Renal cortex interstitium (tissue), 15 donors: ENCODE measurements around the gene CDH20. TPM values are rescaled to one million over a fixed set of nuclear protein-coding genes. Genes with fewer than 3 reads are reported as not detected.

Experiments used
- DNase-seq, 11 donors: peaks; one replicate each; pipeline ENCODE4 v3.0.0-alpha.2; 2013; ENCODE audit warnings: low read depth in 9 of 11, low spot score in 4 of 11; ENCODE audit errors: extremely low read depth in 1 of 11
- long read RNA-seq, 16 experiments: transcript quantifications; one replicate each; lab custom pipeline, GENCODE V29; 2026
- polyA plus RNA-seq, 3 donors: library from polyadenylated mRNA; unstranded; fragments of 120-200 nt; gene quantifications; one replicate each; pipeline ENCODE4 v1.2.1, GENCODE V29; 2013; ENCODE audit not compliant: insufficient read length in 3 of 3

CDH20 gene
- 1 to 10 TPM; 3.6 to 4.5 (median 3.7) TPM for polyA plus RNA-seq
- long read RNA-seq, donor 1 = 0 reads
- long read RNA-seq, donor 2 = 0 reads
- long read RNA-seq, donor 3 = 0 reads
- long read RNA-seq, donor 4 = 0 reads
- long read RNA-seq, donor 5 = 0 reads
- long read RNA-seq, donor 6, partial matches to known transcripts = 0 of 1 reads
- long read RNA-seq, donor 6, other reads (novel, unspliced or antisense) = 0 of 1 reads
- long read RNA-seq, donor 7 = 0 reads
- long read RNA-seq, donor 8 = 0 reads
- long read RNA-seq, donor 9 = 0 reads
- long read RNA-seq, donor 10 = 0 reads
- long read RNA-seq, donor 11 = 0 reads
- long read RNA-seq, donor 12 = 0 reads
- long read RNA-seq, donor 13 = 0 reads
- long read RNA-seq, donor 14, partial matches to known transcripts = 0 of 1 reads
- long read RNA-seq, donor 14, other reads (novel, unspliced or antisense) = 0 of 1 reads
- long read RNA-seq, donor 15 = 0 reads
- long read RNA-seq, donor 16, partial matches to known transcripts = 0 of 1 reads
- long read RNA-seq, donor 16, other reads (novel, unspliced or antisense) = 0 of 1 reads

GRCh38 chr18:61333271-61333745, at the start of gene CDH20:
Gene CDH20 (plus strand): TSS chr18:61333430.
- peak in 4 of 11 donors; percentile 15 to 28 (median 20) for DNase-seq

GRCh38 chr18:61284039-61284438, 49.2 kb upstream of the CDH20 start:
- DNase-seq = no peak

- DNase-seq = no peak
Observed at GRCh38 chr18:61285777-61286176, 47.5 kb upstream of the CDH20 start.

GRCh38 chr18:61286867-61287266, 46.4 kb upstream of the CDH20 start:
- no peak for DNase-seq

GRCh38 chr18:61290616-61291015, 42.6 kb upstream of the CDH20 start:
- no peak for DNase-seq

- no peak for DNase-seq
Observed at GRCh38 chr18:61292280-61293035, 40.8 kb upstream of the CDH20 start.

GRCh38 chr18:61295153-61295552, 38.1 kb upstream of the CDH20 start:
- no peak for DNase-seq

- no peak for DNase-seq
Observed at GRCh38 chr18:61308004-61308403, 25.2 kb upstream of the CDH20 start.

GRCh38 chr18:61308795-61309393, 24.3 kb upstream of the CDH20 start:
- no peak for DNase-seq

GRCh38 chr18:61322265-61322873, 10.9 kb upstream of the CDH20 start:
- DNase-seq = peak in 6 of 11 donors; percentile 21 to 43 (median 37)

GRCh38 chr18:61323951-61324350, 9.3 kb upstream of the CDH20 start:
- no peak for DNase-seq

GRCh38 chr18:61326407-61326806, 6.8 kb upstream of the CDH20 start:
- no peak for DNase-seq

GRCh38 chr18:61329398-61329797, 3.8 kb upstream of the CDH20 start:
- DNase-seq = no peak

GRCh38 chr18:61331051-61331450, 2.2 kb upstream of the CDH20 start:
- DNase-seq = no peak

- DNase-seq = peak in 5 of 11 donors; percentile 6 to 33 (median 29)
Observed at GRCh38 chr18:61333746-61334490, 688 bp downstream of the CDH20 start.

GRCh38 chr18:61334491-61334850, 1.2 kb downstream of the CDH20 start:
- DNase-seq = no peak

- DNase-seq = peak in 2 of 11 donors; percentile 1 to 18
Observed at GRCh38 chr18:61334951-61335683, 1.9 kb downstream of the CDH20 start.
